ENCODE data around the gene CXCL5. TPM values are rescaled to one million over a fixed set of nuclear protein-coding genes. Genes with fewer than 3 reads are reported as not detected.

Gene CXCL5
- 0.63 TPM for total RNA-seq
- not detected for polyA plus RNA-seq (ENCODE audit: insufficient read depth, low read depth, low replicate concordance)
- long read RNA-seq, donor 1, partial matches to known transcripts, result 0 of 1 reads
- long read RNA-seq, donor 1, other reads (novel, unspliced or antisense), result 0 of 1 reads
- long read RNA-seq, donor 2, result 0 reads
- long read RNA-seq, donor 3, result 0 reads
- long read RNA-seq, donor 4, partial matches to known transcripts, result 0 of 1 reads
- long read RNA-seq, donor 4, other reads (novel, unspliced or antisense), result 0 of 1 reads
- long read RNA-seq, donor 5, result 0 reads
- long read RNA-seq, donor 6, result 0 reads
- long read RNA-seq, donor 7, result 0 reads
- long read RNA-seq, donor 8, result 0 reads
- long read RNA-seq, donor 9, result 0 reads
- long read RNA-seq, donor 10, result 0 reads

- no peak for TF ChIP-seq CTCF (IDR thresholded peaks at IDR 0.05; ENCODE audit: borderline replicate concordance, extremely low read depth, insufficient read depth)
- no peak within 1 kb of the TSS for H3K4me3 ChIP-seq (ENCODE audit: low read length in 3 of 3)
- intact Hi-C loops (cut with DNase I), result no loop called here
- no peaks in the 10 kb centered on the region for H3K27me3 ChIP-seq (ENCODE audit: control insufficient read depth, insufficient read depth, low read length)
- FAIRE-seq (no peak), DNase-seq (peak; percentile 30 to 71 (median 35))
- H3K4me1 ChIP-seq (ENCODE audit: control insufficient read depth in 2 of 3, insufficient read depth in 2 of 3, low read depth in 1 of 3, low read length in 3 of 3), result peaks cover 0 to 5% (median 0%) of the 10 kb centered on the region in 3 donors
- no peak within 1 kb of the TSS for H3K27ac ChIP-seq (ENCODE audit: low read depth in 2 of 2, low read length in 2 of 2)
- no peak within 1 kb of the TSS for H3K9ac ChIP-seq (ENCODE audit: low read length in 3 of 3)
- H3K9me3 ChIP-seq (ENCODE audit: control insufficient read depth in 2 of 3, insufficient read depth in 1 of 3, low read length in 3 of 3), result no peaks in the 10 kb centered on the region
- H3K36me3 ChIP-seq (ENCODE audit: control insufficient read depth in 2 of 3, insufficient read depth in 3 of 3, low read length in 3 of 3), result no peaks in the 10 kb centered on the region
These were observed at the start of gene CXCL5 for GRCh38 chr4:73998040-73999011. CXCL5 (minus strand) TSS chr4:73998677; CDS start chr4:73998581, 96 bp downstream.

- DNase-seq (no peak), FAIRE-seq (no peak)
- Histone ChIP-seq H3K9ac (ENCODE audit: low read length in 3 of 3) (no peak overlapping the region), H3K27me3 (ENCODE audit: control insufficient read depth, insufficient read depth, low read length) (no peaks in the 10 kb centered on the region), H3K9me3 (ENCODE audit: control insufficient read depth in 2 of 3, insufficient read depth in 1 of 3, low read length in 3 of 3) (peaks cover 0 to 3% (median 0%) of the 10 kb centered on the region in 3 donors), H3K4me1 (ENCODE audit: control insufficient read depth in 2 of 3, insufficient read depth in 2 of 3, low read depth in 1 of 3, low read length in 3 of 3) (no peaks in the 10 kb centered on the region), H3K36me3 (ENCODE audit: control insufficient read depth in 2 of 3, insufficient read depth in 3 of 3, low read length in 3 of 3) (no peaks in the 10 kb centered on the region), H3K27ac (ENCODE audit: low read depth in 2 of 2, low read length in 2 of 2) (no peak overlapping the region), H3K4me3 (ENCODE audit: low read length in 3 of 3) (no peak overlapping the region)
- intact Hi-C loops (cut with DNase I), result no loop called here
- no peak for TF ChIP-seq CTCF (IDR thresholded peaks at IDR 0.05; ENCODE audit: borderline replicate concordance, extremely low read depth, insufficient read depth)
These were observed 48.7 kb upstream of the CXCL5 start for GRCh38 chr4:74047152-74047551.

- Histone ChIP-seq H3K36me3 (ENCODE audit: control insufficient read depth in 2 of 3, insufficient read depth in 3 of 3, low read length in 3 of 3) (no peaks in the 10 kb centered on the region), H3K4me1 (ENCODE audit: control insufficient read depth in 2 of 3, insufficient read depth in 2 of 3, low read depth in 1 of 3, low read length in 3 of 3) (no peaks in the 10 kb centered on the region), H3K27ac (ENCODE audit: low read depth in 2 of 2, low read length in 2 of 2) (no peak overlapping the region), H3K9me3 (ENCODE audit: control insufficient read depth in 2 of 3, insufficient read depth in 1 of 3, low read length in 3 of 3) (peaks cover 0 to 3% (median 0%) of the 10 kb centered on the region in 3 donors), H3K27me3 (ENCODE audit: control insufficient read depth, insufficient read depth, low read length) (no peaks in the 10 kb centered on the region), H3K9ac (ENCODE audit: low read length in 3 of 3) (no peak overlapping the region), H3K4me3 (ENCODE audit: low read length in 3 of 3) (no peak overlapping the region)
- intact Hi-C loops (cut with DNase I), result no loop called here
- TF ChIP-seq CTCF (IDR thresholded peaks at IDR 0.05; ENCODE audit: borderline replicate concordance, extremely low read depth, insufficient read depth), result no peak
- no peak for FAIRE-seq
- DNase-seq, result no peak
These were observed 47.3 kb upstream of the CXCL5 start for GRCh38 chr4:74045772-74046171.
